Measurements from ENCODE around the gene SMARCE1.

The SMARCE1 gene

DNA sequence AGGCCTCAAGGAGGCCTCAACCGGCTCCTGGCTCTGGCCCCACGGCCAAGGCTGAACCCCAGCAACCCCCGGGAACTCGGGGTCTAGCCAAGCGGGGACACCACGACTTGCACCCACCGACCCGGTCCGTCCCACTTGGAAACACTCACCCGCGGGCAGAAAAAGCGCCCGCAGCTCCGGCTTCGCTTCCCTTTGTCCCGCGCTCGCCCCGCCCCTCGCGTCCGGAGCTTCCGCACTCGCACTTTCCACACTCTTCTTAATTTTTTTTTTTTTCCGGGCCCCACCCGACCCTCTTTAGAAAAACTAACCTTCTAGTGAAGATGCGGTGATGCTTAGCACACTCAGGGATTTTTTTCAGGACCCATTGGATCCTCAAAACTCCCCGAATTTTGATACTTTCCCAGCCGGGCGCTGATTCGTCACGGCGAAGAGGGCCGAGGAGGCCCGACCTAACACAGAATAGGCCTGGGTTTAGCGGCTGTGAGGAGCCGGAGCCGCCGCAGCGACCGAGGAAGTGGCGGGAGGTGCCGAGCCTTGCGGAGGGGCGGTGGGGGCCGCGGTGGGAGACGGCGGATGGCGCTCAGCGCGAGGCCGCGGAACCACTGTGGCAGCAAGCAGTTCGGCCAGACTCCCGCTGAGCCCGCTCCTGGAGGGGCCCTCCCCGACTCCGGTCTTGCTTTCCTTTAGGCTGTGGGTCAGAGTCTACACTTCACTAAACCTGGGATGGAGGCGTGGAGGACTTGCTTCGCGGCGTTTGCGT, at the start of gene SMARCE1:
SMARCE1 (minus strand) TSS at position 195 of the 760 bp plus-strand sequence. CDS start 2,016 bp downstream, outside the sequence.
- DNase-seq, result peak; percentile 74

DNA sequence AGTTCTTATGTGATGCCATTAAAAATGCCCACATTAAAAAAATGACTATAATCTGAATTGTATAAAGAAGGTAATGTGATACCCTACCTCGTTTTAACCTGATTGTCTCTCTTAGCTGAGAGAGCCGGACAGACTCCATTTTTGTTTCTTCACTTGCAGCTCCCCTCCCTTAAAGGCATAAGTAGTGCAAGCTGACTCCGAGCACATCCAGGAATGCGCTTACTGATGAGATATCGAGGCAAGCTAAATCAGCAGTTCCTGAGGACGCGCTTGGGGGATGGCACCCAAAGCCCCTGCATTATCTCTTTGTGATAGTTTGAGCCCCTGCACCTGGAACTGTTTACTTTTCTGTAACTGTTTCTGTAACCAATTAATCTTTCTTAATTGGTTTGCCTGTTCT, 49.7 kb upstream of the SMARCE1 start:
- no peak for DNase-seq

DNA sequence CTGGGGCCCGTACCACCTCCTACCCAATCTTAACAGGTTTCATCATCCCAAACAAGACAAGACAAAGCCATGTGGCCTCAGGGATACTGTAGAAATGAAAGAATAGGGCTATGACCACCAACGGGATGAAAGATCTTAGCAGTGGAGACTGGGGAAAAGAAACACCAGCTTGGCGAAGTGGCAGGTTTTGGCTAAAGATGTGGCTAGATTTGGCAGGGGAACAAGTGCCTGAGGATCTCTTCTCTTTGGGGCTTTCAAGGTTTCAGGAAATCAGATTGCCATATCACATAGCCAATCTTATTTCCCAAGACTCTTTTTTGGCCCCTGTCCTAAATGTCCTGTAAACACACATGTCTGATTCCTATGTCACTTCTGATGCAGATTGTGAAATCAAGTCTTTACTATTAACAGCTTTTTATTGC, 49.0 kb upstream of the SMARCE1 start:
- no peak for DNase-seq

DNA sequence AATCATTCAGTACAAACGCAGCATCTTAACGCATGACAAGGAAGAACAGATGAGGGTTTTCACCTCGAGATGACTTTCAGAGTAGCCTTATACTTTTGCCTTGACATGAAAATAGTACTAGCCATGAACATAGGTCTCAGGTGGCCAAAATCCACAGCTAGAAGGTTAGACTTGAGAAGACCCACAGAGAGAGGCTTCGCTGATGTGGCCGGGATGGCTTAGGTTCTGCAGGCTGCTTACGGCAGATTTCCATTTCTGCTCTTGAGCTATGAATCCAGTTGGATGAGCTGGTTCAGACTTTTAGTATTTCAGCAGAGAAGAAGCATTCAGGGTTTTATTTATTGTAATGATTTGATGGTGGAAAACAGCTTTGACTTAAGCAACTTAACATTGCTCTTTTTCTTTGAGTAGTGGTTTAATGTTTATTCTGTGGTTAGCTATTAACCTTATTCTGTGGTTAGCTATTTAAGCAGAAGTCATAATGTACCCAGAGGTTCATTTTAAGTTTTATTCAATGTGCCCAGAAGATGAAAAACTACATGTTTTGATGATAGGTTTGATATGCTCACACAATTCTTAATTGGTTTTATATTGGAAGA, 48.4 kb upstream of the SMARCE1 start:
- DNase-seq, result no peak

DNA sequence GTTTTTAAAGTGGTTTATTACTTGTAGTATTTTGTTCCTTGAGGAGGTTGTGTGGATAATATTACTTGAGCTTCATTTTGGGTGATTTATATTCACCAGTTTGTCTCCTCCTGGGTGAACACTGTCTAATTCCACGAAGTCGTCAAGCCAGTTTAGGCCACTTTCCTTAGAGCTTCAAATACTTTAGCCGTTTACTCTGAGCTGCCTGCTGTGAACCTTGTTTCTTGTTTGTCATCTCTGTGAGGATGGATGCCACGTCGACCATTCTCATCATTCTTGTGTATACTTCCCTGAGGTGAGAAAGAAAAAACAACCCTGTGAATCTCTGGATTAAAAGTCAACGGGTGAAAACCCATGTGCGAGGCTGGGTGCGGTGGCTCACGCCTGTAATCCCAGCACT, 47.0 kb upstream of the SMARCE1 start:
- DNase-seq, result no peak

DNA sequence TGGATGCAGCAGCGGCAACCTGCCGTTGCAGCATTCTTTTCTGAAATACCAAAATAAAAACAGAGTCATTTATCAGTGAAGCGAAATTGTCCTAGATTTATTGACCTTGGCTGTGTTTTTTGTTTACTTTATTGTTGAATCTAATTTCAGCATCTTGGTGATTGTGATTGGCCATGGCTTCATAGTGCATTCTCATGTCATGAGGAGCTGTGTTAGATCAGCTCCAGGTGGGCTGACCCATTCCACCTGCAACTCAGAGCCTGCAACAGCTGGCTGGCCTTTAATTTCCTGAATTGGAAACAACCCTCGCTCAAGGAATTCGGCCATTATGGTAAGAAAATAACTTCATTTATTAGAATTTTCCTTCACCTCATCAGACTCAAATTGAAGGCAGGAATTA, 39.5 kb upstream of the SMARCE1 start:
- DNase-seq, result no peak

DNA sequence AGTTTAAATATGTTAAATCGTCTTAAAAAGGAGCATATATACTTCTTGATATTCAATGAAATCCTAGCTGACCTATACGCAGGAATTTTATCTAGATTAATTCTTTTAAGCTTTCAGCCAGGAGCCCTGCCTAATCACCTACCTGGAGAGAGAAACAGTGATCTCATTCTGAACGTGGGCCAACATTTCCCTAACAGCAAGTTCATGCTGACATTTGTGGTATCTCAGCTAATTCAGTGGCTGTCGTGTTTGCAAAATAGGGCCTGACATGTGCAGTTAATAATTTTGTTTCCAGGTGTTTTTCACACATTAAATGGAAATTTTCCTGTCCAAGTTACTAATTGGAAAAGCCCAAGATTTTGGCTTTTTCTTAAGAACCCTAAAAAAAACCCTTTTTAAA, 38.6 kb upstream of the SMARCE1 start:
- DNase-seq, result no peak

DNA sequence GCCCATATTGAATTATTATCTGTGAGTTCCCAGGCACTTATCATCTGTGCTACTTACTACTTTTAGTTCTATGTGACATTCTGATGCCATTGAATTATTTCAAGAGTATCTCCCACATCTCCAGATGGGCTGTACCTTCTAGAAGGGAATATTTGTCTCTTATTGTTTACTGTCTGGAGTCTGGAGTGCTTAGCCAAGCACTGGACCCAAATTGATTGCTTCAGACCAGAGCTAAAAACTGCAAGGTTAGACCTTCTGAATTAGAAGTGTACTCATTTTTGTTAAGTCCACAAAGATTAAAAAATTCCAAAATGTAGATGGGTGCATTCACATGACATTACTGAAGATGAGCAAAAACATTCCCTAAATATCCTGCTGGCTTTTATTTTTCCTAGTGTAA, 33.4 kb upstream of the SMARCE1 start:
- DNase-seq, result no peak

DNA sequence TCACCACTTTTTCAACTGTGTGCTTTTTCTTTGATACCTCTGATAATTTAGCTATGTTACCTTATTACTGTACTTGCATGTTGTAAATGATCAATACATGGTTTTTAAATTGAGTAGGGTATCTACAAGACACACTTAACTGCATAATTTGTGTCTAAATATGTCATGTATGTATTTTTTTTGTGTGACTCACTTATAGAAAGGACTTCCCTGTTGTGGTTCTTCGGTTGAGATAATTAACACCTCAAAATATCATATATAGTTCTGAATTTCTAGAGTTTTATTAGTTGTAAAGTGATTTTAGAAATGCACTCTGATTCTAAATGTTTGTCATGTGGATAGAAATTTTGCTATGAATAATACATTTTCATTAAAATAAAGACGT, 31.9 kb upstream of the SMARCE1 start:
- no peak for DNase-seq

DNA sequence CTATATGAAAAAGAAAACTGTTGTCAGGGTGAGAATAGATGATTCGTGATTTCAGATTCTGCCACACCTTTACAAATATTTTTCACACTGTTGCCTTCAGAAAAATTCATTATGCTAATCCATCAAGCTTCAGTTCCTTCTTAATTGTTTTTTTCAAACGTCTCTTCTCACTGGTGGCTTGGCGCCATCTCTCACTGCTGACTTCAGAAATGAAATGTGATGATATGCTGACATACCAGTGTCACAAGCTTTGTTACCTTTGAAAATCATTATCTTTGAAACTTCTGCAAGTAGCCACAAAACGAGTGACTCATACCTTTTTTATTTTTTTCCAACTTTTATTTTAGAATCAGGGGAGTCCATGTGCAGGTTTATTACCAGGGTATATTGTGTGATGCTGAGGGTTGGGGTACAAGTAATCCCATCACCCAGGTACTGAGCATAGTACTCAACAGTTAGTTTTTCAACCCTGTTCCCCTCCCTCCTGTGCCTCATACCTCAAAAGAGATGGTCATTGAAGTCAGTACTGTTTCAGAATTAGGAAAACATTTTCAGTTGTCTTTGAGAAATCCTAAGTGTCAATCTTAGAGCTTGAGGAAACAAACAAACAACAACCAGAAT, 31.4 kb upstream of the SMARCE1 start:
- no peak for DNase-seq

DNA sequence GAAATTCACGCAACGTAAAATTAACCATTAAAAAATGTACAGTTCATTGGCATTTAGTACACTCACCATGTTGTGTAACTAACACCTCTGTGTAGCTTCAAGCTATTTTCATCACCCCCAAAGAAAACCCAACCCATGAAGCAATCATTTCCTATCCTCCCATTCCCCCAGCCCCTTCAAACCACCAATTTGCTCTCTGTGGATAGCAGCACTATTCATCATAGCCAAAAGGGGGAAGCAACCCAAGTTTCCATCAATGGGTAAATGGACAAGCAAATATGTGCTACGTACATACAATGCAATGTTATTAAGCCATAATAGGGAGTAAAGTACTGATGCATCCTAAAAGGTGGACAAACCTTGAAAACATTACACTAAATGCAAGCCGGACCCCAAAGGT, 28.3 kb upstream of the SMARCE1 start:
- DNase-seq, result no peak

DNA sequence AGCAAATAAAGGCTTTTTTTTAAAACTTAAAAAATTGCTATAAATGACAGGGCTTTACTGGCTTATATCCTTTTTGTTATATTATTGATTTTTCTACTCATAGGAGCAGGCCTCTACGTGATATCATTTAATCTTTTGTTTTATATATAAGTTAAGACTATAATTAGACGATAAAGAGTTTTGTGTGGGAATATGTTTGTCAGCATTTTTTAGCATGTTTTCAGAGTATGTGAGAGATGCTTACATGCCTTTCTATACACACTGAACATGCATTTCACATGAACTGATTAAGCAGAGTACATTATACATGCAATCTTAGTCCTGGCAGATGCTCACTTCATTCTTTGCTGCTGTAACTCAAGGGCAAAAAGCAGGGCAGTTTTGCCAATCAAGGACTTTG, 25.0 kb upstream of the SMARCE1 start:
- no peak for DNase-seq

DNA sequence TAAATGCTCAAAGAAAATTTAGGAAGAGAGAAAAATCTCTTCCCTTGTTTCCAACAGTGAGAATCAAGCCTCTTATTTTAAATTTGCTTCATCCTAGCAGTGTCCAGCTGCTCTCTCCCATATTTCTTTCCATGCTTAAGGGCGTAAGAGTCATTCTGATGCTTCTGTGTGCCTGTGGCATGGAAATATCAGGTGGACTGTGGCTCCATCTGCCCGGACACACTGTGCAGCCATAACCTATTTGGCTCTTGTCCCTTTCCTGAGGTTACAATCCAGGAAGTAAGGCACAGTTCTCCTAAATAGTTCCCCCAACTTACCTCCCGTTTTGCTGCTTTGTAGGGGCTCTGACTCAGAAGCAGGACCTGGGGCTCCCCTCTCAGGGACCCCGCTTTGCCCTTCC, 23.7 kb upstream of the SMARCE1 start:
- DNase-seq, result no peak

DNA sequence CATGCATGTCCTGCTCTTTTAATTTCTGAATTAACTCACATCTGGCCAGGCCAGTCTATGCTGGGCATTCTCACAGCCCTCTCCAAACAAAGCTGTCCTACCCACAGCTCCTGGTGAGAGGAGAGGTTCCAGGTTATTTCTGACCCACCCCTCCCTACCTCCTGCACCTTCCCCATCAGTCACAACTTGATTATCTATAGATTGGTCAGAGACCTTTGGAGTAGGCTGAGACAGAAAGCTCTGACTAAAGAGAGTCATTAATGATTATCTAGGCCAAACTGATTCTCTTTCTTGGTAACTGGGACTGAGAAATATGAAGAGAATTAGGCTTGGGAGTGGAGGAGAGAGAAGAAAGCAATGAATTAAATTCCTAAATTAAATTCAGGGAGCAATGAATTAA, 18.7 kb upstream of the SMARCE1 start:
- DNase-seq, result no peak

DNA sequence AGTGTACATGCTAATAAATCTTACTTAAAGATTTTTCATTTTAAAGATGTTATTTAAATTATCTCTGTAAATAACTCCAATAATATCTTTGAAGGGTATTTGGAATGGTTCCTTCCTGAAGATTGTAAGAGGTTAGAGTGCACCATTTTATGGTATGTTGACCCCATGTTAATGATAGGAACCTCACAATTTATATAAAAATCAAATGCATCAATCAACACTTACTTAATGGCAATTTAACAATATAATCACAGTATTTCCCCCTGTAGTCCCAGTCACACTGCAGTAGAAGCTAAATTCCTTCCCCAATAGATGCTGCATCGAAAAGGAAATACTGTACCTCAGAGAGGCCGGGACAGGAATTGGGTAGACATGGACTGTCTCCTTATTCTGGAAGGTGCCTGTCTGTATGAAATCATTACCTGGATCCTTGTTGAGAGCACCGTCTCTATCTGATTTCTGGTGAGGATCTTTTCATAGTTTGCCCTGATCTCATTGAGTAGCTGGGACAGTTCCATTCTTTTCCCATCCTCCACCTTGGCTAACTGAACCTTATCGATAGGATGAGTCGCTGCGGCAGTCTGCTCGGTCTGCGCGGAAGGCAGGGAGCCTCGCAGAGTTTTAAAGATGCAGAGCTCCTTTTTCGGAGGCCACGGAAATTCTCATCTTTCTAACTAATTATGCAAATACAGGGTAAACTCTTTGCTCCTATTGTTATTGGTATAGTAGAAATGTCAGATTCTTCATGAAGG, 17.1 kb upstream of the SMARCE1 start, which contains the start of gene KRT222:
KRT222 (minus strand) TSS at position 596 of the 752 bp plus-strand sequence; CDS start at position 518, 78 bp downstream.
- DNase-seq, result no peak

DNA sequence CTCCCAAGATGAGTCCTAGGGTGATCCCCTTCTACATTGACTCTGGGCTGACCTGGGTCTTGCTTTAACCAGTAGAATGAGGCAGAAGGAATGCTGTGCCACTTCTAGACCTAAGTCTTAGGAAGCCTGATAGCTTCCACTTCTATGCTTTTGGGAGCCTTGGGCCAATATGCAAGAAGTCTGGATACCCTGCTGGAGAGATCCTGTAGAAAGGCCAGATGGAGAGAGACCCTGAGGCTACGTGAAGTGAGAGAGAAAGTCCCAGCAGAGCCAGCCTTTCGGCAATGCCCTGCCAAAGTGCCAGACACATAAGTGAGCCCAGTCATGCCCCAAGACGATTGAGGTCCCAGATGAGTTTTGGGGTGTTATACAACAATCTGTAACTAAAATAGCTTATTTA, 15.6 kb upstream of the SMARCE1 start:
- DNase-seq, result no peak

DNA sequence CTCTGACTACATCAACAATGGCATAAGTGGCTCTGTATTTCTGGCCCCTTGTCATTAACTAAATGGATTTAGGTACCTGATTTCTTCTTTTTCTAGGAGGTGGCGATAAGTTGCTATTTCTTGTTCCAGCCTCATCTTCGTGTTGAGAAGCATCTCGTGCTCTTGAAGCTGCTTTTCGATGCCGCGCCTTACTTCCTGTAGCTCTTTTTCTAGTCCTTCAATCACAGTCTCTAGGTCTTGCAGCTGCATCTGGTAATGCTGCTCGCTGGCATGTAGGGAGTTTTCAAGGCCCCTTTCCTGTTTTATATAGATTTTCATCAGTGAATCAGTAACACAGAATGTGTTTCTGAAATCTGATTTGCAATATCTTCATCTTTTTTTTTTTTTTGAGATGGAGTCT, 12.3 kb upstream of the SMARCE1 start:
- no peak for DNase-seq

DNA sequence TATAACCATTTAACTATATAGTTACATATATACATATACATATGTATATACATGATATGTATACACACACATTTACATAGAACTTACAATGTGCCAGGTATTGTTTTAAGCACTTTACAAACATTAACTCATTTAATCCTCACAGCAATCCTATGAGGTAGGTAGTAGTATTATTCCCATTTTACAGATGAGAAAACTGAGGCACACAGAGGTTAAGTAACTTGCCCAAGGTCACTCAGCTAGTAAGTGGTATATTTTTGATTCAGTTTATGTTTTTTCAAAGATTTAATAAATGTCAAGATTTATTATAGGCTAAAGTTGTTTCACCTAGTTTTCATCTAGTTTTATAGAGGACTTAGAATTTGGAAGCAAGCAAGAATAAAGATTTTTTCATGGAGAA, 10.8 kb upstream of the SMARCE1 start:
- no peak for DNase-seq

DNA sequence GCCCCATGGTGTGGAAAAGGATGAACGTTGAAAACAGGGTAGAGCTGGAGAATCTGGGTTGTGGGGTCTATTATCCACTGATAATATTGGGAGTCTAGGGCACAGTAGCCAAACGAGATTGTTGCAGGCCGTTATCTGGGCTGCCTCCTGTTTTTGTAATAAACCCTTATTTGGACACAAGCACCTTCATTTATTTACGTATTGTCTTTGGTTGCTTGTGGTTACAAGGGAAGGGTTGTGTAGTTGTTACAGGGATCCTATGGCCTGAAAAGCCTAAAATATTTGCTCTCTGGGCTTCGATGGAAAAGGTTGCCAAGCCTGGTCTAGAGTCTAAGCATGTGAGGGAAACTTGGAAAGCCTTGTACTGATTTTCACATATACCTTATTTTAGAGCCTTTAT, 4.3 kb upstream of the SMARCE1 start:
- DNase-seq, result no peak

DNA sequence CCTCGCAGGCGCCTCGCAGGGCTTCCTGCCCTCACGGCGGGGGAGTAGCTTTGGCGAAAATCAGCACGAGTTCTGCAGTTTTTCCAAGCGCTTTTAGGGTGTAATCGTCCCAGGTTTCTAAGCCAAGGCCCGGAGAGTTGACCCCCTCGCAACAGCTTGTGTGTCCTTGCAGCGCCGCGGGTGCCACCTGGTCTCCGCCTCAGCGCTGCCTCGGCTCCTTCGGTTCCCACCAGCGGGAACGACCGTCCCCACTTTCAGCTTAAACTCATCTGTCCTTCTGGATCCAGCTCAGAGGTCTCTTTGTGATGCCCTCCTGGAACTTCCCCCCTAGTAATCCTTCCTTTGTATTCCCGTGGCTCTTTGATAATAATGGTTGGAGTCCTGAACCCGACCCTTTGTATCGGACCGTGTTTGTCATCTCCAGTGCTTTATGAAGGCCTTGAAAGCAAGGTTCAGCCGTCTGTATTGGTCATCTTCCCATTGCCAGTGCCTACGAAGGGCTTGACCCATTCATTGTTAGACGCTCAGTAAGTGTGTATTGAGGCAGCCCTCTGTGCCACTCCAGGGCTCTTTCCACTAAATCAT, 858 bp upstream of the SMARCE1 start:
- peak; percentile 7 for DNase-seq

DNA sequence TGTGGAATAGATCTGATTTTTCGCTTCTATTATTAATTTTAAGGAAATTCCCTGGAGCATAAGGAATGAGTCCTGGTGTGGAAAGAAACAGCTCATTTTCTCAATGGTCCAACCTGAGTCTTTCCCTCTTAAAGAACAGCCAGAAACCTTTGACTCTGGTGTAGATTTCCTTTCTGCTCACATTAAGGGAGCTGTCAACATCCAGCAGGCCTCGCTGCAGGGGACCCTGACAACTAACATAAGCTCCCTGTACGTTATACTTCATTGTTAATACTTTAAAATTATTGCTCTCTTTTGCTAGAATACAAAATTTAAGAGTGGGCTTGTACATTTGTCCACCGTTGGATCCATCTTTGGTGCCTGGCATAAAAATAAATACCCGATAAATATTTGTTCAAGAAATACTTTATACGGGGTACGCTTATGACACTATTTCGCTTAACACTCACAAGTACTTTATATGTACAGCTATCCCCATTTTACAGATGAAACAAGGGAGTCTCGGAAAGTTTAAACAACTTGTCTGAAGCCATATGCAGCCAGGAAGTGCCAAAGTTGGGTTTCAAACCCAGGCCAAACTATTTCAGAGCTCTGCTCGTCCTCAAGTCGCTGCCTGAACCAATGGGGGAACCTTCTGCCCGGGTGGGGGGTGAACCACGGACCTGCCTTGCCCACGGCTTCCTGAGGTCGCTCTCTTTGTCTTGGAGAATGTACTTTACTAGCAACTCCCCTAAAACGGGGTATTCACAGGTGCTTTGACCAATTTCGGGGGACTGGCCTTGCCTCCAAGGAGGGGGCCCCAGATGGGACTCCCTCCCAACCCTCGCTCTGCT, 611 bp downstream of the SMARCE1 start:
- DNase-seq, result peak; percentile 48

DNA sequence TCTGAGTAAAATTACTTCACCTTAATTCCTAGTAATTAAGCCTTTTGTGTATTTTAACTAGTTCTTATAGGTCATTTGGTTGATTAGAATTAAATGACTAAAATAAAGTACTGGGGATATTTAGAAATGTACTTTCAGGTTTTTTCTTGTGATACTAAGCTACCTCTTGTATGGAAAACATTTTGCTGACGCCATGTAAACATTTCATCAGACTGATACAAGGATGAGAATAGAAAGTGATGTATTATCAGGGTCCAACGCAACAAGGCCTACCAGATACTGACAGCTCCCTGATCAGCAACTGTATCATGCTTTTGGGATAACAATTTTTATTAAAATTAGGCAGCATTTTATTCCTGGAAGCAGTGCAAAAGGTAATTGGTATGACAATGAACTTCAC, 1.7 kb downstream of the SMARCE1 start:
- peak; percentile 51 for DNase-seq
